ENCODE data around the gene LRPAP1. TPM values are rescaled to one million over a fixed set of nuclear protein-coding genes. Genes with fewer than 3 reads are reported as not detected.

The LRPAP1 gene
- total and polyA plus RNA-seq, 2 donors (not counting 3 experiments of a cell fraction or from before 2014, with no cell fraction given): 90.1 to 170 TPM

DNA sequence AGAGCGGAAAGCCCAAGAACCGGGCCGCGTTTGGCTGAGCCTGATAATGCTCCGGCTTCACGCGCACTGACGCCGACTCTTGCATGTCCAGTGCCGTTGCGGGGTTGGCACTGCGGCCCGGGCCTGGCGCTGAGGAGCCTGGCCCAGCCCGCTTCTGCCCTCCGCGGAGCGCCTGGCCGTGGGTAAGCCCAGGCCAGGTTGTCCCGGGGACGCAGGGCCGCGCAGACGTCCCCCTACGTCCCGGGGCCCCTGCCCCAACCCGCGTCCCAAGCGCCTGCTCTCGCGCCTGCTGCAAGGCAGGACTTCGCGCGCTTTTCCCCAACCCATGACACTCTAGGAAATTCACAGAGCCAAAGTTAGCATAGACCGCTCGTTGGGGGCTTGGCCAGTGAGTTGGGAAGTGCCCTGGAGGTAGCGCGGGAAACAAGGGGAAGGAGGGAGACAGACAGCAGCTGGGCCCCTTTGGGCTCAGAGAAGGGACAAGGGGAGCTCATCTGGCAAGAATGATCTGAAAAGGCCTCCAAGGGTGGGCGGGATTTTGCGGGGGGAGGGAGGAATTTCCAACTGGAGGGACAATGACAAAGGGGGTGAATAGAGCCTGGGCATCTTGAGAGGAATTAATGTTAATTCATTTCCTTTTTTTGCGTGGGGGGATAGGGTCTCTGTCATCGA lies 665 bp upstream of the LRPAP1 start:
- Histone ChIP-seq H3K4me3 (replicated peaks in 1 of 3; ENCODE audit: insufficient read depth in 1 of 3, low read depth in 1 of 3, low read length in 3 of 3) (peak overlapping the region in 2 of 3 experiments; percentile 38 to 50), H3K9ac (replicated peaks; ENCODE audit: extremely low read depth, insufficient read depth, low read length) (no peak overlapping the region)
- dilution Hi-C loops (cut with MboI; ENCODE audit: extremely low pct_ligation_motif_present, low sequenced_read_pairs): no loop called here

More for the DNA sequence above, 665 bp upstream of the LRPAP1 start:
- no peak for TF ChIP-seq GATA2 (IDR thresholded peaks at IDR 0.05; ENCODE audit: insufficient read depth, insufficient read length, low read depth, low read length)
- TF ChIP-seq, protein P1, sequence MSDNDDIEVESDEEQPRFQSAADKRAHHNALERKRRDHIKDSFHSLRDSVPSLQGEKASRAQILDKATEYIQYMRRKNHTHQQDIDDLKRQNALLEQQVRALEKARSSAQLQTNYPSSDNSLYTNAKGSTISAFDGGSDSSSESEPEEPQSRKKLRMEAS (IDR thresholded peaks at IDR 0.05; ENCODE audit: insufficient read depth, insufficient read length): no peak
- TF ChIP-seq, protein P2, sequence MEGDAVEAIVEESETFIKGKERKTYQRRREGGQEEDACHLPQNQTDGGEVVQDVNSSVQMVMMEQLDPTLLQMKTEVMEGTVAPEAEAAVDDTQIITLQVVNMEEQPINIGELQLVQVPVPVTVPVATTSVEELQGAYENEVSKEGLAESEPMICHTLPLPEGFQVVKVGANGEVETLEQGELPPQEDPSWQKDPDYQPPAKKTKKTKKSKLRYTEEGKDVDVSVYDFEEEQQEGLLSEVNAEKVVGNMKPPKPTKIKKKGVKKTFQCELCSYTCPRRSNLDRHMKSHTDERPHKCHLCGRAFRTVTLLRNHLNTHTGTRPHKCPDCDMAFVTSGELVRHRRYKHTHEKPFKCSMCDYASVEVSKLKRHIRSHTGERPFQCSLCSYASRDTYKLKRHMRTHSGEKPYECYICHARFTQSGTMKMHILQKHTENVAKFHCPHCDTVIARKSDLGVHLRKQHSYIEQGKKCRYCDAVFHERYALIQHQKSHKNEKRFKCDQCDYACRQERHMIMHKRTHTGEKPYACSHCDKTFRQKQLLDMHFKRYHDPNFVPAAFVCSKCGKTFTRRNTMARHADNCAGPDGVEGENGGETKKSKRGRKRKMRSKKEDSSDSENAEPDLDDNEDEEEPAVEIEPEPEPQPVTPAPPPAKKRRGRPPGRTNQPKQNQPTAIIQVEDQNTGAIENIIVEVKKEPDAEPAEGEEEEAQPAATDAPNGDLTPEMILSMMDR (IDR thresholded peaks at IDR 0.05; ENCODE audit: extremely low read depth in 1 of 2, insufficient read depth in 1 of 2, low read depth in 1 of 2, low read length in 2 of 2): no peak
- TF ChIP-seq POLR2A (IDR thresholded peaks at IDR 0.05; ENCODE audit: low read depth, low read length): no peak
- TF ChIP-seq JUN (IDR thresholded peaks at IDR 0.05; ENCODE audit: borderline replicate concordance, insufficient read depth, insufficient read length, low read depth): no peak
- TF ChIP-seq FOS (IDR thresholded peaks at IDR 0.05; ENCODE audit: borderline replicate concordance, insufficient read depth, low read length): no peak
- TF ChIP-seq POLR2AphosphoS5 (IDR thresholded peaks at IDR 0.05; ENCODE audit: insufficient read depth, low read depth, low read length): no peak
- TF ChIP-seq MYC (IDR thresholded peaks at IDR 0.05; ENCODE audit: low read depth, low read length): no peak
- no peak for TF ChIP-seq EZH2 (IDR thresholded peaks at IDR 0.05; ENCODE audit: borderline replicate concordance, low read depth, low read length, severe bottlenecking)
- peaks cover 0 to 7% of the 10 kb centered on the region in 2 experiments for H3K36me3 ChIP-seq (ENCODE audit: control insufficient read depth in 2 of 2, extremely low read depth in 1 of 2, insufficient read depth in 2 of 2, low read length in 2 of 2)
- BruUV-seq (replicated peaks): no TSS peak
- H3K9me1 ChIP-seq (replicated peaks; ENCODE audit: control insufficient read depth, extremely low read depth, insufficient read depth, low read length): no peaks in the 10 kb centered on the region
- no peak for DNase-seq (ENCODE audit: low read depth, low spot score)
- peaks cover 0 to 4% of the 10 kb centered on the region in 2 experiments for H3K27me3 ChIP-seq (ENCODE audit: control insufficient read depth in 2 of 2, insufficient read depth in 2 of 2, low read length in 2 of 2)
- H2AFZ ChIP-seq (ENCODE audit: low read depth, low read length): peak overlapping the region; percentile 97
- peak overlapping the region; percentile 79 for H3K4me2 ChIP-seq (ENCODE audit: insufficient read depth, low read length)
- H3K27ac ChIP-seq (ENCODE audit: insufficient read depth, low read depth, low read length): no peak overlapping the region
- H3K79me2 ChIP-seq (ENCODE audit: control insufficient read depth, insufficient read depth, low read length): peaks cover 37% of the 10 kb centered on the region
- peaks cover 2% of the 10 kb centered on the region for H4K20me1 ChIP-seq (replicated peaks; ENCODE audit: control insufficient read depth, extremely low read depth, insufficient read depth, low read length)
- H3K4me1 ChIP-seq (ENCODE audit: control insufficient read depth, extremely low read depth, insufficient read depth, low read length): peaks cover 11% of the 10 kb centered on the region
- no peaks in the 10 kb centered on the region for H3K9me3 ChIP-seq (replicated peaks; ENCODE audit: control insufficient read depth, insufficient read depth, low read length)
- CTCF ChIA-PET: no interaction called here
- POLR2A ChIA-PET: no interaction called here
- FAIRE-seq: no peak
- intact Hi-C loops (cut with micrococcal nuclease): loop anchor here (1.0 to 5.0 kb wide), 2 partner anchors 329 to 347 kb away; no protein-coding TSS in a partner anchor
